ENCODE data around the gene ZNF366.

The ZNF366 gene

DNA sequence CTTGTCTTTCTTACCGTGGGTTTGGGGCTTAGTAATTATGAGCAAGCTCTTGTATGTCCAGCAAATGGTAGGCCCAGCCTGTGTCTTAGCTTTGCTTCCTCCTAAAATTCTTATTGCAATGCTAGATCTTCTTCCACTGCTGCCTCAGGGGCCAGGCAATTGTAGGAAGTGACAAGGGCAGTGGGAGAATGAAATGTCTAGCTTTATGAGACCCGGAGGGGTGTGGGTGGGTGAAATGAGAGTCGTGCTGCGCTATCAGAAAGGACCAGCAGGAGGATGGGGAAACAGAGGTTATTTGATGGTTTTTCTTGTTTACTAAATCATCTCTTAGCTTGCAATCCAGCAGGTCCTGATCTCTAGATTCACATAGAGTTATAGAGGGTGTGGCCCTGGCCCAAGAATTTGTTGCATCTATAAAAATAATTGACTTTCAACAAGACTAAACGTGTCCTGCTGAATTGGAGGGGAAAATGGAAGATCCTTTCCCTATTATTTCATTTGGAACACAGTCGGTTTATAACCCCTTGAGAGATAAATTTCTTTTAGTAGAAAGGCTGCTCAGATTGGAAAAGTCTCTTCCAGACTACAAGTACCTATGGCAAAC is 43.7 kb downstream of the ZNF366 start:
- DNase-seq, result no peak

DNA sequence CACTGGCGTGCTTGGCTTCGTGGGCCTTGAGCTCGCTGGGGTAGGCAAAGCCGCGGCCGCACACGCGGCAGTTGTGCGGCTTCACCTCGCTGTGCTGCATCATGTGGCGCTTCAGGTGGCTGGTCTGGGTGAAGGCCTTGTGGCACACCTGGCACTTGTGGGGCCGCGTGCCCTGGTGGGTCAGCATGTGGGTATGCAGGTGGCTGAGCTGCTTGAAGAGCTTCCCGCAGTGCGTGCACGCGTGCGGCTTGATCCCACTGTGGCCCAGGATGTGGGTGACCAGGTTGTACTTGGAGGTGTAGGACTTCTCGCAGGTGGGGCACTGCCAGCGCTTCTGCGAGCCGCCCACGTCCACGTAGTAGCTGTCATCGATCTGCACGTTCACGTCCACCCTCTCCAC is 46.8 kb downstream of the ZNF366 start:
- no peak for DNase-seq

DNA sequence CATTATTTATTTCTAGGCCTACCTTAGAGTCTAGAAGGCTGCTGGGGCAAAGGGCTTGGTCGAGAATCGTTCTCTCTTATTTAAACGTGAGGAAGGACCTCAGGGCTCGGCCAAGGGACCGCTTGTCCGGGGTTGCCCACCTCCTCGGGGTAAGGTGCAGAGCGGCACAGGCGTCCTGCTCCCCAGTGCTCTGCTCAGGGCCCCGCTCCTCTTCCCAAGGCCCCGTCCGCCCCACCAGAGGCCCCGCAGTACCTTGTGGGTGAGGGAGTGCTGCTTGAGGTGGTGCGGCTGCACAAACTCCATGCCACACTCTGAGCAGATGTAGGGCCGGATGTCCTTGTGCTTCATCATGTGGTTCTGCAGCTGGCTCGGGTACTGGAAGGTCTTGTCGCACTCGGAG is 47.3 kb downstream of the ZNF366 start:
- DNase-seq, result no peak

DNA sequence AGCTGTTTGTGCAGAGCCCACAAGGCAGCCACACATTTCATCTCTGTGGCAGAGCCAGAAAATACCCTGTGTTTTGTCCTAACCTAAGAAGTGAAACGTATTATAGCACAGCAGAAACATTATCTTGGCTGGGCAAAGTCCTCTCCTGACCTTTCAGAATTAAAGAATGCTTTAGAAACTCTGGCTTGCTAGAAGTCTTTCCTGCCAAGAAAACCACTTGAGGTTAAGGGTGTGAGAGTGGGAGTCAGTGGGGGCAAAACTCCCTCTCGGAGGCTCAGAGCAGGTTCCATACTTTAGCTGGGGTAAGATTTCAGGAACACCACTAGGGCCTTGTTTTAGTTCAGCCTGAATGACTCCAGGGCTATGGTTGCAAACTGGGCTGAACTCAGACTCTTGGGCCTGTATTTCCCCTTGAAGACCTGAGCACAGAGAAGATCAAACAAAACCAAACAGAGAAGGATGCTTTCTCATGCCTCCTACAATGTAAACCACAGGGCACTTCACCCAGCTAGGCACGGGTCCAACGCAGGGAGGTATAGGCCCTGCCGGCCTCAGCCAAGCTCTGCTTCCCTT is 48.0 kb downstream of the ZNF366 start:
- DNase-seq, result peak; percentile 26

DNA sequence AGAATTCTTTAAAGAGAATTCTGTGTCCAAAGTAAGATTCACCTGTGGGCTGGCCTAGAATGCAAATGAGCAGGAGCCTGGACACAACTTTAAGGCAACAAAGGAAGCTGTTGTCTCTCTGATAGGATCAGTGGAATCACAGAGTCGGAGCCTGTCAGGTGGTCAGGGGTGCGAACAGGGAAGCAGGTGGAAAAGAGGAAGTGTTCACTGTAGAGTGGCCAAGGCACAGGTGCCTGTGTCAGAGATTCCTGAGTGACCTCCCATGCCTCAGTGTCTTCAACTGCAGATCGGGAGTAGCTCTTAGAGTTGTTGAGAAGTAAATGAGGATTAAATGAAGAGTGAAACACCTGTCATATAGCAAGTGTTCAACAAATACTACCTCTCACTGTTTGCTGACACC is 48.8 kb downstream of the ZNF366 start:
- DNase-seq, result peak; percentile 20

DNA sequence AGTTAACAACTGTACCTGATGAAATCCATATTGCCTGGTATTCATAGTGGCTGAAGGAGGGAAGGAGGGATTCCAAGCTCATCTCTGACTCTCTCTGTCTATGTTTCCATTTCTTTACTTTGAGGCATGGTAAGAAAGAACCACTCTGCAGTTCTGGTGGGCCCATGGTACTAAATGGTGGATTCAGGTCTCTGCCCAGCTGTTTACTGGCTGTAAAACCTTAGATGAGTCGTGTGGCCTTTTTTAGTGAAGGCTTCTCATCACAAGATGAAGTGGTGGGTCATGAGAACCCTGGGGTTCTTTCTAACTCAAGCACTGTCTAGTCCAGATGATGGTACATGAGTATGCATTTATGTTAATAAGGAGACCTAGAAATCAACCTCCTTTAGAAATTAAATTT is 49.7 kb downstream of the ZNF366 start:
- DNase-seq, result no peak

DNA sequence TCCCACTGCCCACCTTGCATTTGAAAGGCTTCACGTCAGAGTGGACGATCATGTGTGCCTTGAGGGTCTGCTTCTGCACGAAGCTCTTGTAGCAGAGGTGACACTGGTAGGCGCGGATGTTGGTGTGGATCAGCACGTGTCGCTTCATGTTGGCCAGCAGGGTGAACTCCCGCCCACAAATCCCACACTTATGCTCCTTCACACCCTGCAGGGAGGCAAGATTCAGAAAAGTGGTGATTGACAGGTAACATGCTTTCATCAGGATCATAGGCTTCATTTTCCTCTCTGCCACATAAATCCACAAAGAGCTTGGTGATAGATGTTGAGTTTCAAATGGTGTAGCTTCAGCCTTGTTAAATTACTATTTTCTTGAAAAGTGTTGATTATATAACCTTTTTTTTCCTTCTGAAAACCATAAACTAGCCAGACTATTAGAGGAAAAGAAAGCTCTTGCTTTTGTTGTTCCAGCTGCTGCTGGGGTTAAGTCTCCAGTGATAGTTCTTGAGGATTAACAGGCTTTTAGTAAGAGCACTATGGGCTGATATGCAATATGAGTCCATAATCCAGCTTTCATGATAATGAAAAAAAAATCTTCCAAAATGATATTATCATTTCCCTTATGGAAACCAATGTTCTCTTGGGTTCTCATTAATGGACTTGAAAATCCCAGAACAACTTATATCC is 50.7 kb downstream of the ZNF366 start:
- no peak for DNase-seq

DNA sequence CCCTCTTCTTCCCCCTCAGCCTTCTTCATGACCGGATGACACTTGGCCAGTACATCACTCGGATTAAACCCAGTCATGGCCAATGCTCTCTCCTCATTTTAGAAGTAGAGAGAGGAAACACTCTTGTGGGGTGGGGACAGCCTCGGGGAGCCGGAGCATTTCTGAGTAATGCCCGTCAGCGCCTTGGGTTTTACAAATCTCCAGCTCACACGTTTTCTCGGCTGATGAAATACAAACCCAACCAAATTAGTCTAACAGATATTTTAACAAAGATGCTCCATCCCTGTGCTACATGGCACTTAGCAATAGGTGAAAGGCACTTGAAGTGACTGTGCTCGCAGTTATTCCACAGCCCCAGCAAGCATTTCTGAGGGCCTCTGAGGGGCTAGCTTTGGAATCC is 51.7 kb downstream of the ZNF366 start:
- no peak for DNase-seq

DNA sequence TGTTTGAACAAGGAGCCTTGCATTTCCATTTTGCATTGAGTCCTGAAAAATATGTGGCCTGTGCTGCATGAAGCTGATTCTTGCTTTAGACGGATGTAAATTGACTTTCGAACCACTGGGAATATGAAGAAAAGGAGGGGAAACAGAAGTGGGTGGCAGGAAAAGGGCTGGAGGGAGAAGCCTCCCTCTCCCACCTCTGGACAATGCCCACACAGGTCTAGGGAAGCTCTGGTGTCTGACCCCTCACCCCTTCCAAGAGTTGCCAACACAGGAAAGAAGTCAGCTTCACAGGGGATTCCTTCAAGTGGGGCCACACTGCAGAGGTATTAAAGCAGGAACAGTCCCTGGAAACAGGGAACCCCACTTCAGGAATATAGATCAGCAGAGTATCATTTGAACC is 52.2 kb downstream of the ZNF366 start:
- no peak for DNase-seq

DNA sequence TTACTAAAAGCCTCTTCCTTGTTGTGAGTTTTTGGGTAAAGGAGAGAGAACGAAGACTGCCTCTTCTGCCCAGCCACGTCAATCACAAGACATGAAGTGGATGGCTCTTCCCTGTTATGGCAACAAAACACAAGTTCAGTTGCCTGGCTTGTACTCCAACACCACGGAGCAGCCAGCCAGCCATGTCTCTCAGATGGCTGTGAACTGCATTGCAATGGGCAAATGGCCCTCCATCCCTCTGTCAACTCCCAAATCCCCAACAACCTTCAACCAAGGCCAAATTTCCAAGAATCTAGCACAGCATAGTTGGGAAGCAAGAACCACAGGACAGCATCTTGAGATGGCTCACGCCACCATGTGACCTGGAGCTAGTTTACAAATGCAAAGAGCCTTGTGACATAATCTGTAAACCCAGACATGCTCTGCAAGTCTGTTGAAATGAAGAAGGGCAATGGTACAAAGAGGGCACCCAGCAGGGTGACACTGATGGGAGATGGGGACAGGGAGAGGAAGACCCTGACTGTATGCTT is 53.9 kb downstream of the ZNF366 start:
- no peak for DNase-seq

DNA sequence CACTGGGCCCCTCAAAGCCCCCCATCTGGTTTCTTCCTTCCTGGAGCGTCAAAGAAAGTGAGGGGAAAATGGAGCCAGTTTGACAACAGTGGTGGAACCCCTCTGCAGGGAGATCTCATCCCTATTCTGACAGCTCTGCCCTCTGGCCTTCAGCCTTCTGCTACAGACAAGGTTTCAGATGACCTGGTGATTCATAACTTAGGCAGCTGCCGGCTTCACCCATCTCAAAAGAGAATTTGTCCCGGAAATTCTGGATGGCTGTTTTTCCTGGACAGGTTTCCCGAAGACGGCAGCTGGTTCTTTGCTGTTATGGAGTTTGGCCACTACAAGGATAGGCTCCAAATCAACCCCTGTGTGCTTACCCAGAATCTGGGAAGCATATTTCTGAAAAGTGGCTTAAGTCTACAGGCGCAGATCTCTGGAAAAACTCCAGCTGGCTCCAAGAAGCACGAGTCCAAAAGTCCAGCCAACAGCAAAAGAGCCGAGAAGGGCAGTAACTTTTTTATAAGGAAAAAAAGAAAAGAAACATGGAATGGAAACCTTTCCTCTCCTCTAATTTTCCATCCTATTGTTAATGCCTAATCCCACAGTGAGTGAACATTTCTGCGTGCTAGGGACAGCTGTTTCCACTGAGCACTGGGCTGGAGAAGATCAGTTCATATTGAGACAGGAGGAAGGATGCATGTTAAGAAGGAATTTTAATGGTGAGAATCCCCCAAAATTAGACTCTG is 54.5 kb downstream of the ZNF366 start:
- DNase-seq, result no peak

DNA sequence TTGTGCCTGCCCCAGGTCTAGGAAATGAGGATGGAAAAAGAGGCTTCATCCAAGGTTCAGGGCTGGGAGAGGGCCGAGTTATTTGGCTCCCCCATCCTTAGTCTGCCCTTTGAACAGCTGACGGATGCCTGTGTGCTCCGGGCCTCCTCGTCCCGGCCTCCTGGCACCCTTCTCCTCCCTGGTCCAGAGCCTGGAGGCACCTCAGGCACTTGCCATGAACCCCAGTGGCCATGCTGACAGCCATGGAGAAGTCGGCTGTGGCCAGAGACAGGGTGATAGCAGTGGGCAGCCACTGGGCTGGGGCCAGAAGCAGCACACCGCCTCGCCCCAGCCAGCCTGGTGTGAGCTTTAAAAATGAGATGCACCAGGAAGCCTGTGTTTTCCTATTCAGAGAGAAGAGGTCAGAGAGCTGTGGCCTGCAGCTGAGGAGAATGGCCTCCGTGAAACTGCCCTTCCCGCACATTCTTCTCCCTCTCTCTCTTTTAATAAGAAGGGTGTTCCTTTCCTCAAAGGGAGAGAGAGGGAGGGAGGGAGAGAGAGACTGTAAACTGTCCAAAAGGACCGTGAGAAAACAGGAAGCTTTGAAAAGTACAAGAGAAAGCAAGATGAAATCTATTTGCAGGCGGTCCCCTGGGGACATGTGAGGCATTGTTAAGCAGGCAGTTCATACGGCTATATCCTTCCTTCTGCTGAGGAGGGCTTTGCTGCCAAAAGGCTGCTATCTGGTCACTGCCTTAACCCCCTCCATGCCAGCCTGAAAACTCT is 55.3 kb downstream of the ZNF366 start:
- DNase-seq, result no peak

DNA sequence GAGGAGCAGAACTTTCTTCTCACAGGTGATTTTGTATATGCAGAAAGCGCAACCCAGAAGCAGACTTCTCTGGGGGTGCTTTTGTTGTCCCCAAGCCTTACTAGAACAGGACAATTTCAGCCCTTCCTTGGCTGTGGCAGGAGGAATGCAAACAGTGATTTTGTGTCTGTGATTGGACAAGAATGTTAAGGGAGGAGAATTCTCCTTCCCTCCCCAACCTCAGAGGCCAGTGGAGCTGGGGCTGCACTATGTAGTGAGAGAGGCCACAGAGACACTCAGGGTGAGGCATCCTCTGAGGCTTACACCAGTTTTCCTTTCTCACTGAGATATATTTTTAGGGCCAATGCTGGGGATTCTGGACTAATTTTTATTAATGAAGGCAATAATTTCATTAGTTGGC is 58.8 kb downstream of the ZNF366 start:
- no peak for DNase-seq

DNA sequence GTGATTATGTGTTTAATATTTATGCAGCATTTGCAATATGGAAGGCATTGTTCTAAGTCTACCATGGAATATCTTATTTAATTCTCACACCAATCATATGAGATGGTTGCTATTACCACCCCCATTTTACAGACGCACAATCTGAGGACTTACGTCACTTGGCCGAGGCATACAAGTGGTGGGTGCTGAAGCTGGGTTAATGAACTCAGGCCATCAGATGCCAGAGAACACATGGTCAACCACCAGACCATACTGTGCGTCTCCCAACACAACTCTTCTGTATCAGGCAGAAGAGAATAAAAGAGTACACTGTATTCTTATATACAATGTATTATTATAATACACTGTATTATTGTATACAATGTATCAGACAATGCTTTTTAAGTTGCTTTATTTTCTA is 59.5 kb downstream of the ZNF366 start:
- DNase-seq, result no peak

DNA sequence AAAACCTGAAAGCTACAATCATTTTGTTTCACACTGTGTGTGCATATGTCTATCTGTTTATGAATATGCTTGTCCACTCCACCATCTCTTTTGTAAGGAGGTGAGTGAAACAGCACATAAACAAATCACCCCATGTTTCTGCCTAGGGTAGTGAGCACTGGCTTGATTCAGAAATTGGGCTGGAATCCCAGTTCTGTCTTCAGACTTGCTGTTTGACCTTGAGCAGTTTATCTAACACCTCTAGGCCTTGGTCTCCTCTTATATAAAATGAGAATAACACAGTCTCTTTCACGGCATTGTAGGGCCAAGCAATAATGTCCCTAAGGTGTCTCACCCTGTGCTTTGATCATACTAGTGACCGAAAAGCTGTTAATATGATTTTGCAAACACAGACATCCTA is 61.2 kb downstream of the ZNF366 start:
- no peak for DNase-seq

DNA sequence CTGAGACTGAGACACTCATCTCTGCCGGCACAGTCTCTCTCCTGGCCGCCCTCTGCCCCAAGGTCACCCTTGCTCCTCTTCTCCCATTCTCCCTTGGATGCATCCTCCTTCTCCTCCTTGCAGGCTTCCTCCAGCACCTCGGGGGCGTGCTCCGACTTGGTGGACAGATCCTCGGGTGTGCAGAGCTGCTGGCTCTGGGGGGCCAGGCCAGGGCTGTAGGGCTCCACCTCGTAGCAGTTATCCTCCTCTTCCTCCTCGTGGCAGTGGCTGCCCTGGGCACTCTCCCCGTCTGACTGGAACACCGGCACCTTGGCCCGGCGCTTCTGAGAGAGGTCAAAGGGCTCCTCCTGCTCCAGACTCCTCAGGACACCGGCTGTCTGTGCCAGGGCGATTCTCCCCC is 63.3 kb downstream of the ZNF366 start:
- no peak for DNase-seq

DNA sequence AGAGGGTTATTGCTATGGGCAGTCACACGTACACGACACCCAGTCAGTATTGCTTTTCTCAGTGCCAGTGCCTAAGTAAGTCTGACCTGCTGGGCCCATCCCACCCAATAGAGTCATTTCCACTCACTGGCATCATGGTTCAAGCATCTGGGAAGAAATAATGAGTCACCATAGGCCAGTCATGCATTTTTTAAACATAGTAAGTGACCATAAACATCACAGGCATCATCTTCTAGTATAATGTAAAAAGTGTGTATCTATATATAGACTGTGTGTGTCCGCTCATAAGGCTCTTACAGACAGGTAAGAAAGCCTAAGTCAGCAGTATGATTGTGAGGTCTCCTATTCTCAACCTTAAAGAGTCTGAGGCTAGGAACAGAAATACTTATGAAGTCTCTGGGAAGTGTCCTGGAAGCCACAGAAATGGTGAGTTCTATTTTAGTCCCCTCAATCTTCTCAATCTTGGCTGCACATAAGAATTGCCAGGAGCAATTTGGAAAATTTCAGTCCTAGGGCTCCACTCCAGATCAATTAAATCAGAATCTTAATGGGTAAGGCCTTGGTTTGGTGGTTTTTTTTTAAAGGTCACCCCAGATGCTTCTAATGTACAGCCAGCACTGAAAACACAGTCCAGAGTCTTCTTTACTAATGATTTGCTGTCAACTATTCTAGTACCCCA is 65.2 kb downstream of the ZNF366 start:
- DNase-seq, result peak; percentile 19

DNA sequence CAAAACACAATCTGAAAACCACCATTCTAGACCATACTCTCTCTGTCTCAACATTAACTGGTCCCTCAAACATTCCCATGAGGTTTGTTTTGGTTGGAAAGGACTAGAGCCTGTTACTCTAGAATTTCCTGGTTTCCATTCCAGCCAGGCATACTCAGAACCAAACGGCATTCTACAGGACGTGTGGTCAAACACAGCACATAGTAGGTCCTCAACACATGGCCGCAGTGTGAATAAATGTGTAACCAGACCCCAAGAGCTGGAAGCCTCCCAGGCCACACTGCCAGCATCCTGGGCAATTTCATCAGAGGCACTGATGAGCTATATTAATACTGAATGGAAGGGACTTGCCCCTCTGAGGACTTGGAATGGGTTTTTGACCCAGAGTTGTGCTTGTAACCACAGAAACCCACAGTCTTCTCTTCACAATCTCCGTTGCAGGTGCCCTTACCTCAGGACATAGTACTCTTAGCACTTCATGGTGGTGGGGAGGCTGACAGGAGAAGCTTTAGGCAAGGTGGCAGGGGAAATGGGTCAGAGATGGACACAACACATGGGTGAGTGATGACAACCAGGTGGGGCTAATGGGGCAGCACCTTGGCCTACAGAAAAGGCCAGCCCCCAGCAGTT is 66.0 kb downstream of the ZNF366 start:
- DNase-seq, result peak; percentile 22

DNA sequence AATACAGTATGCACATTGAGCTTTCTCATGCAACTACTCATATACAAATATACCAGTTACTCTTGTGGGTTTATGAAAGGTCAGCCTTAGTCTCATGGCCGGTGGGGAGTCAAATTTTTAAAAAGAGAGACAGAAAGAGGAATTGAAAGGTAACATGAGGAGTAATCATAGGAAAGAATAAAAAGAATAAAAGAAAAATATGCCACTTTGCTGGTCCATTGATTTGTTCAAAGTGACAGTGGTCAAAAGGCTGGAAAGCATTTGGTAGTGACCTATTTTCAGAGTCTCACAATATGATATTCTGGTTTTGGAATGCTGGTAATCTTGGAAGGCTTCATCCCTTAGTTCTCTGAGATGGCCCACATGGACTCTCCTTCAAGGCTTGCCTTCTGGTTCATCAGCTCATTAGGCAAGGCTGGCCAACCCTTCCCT is 67.0 kb downstream of the ZNF366 start:
- no peak for DNase-seq

DNA sequence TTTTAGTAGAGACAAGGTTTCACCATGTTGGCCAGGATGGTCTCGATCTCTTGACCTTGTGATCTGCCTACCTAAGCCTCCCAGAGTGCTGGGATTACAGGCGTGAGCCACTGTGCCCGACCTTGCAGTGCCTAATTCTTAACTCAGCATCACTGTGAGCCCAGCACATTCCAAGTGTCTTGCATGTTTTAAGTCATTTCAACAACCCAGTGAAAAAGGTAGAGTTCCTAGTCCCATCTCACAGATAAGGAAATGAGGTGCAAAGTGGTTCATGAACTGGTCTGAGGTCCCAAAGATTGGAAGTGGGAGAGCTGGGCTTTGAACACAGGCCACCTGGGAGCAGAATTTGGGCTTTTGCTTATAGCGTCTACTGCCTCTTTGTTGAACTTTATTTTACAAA is 68.0 kb downstream of the ZNF366 start:
- DNase-seq, result no peak

DNA sequence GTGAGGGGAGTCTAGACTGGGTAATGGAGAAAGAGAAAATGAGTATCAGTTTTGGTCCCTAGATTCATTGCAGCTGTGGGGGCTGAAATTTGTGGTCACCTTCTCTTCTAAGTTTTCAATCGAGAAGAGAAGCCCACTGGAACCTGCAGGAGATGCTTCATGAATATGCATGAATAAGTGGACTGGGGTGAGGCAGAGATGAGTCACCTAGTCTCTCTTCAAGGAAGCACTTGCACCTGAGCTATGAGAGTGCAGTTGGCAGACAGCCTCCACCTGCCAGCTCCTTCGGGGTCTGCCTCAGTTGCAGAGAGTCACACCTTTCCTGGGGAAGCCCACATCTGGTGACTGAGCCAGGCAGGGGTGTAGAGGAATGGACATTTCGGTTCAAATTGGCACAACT is 69.1 kb downstream of the ZNF366 start:
- DNase-seq, result no peak

Measured in RPMI8226 (cell line).